CD4-positive, alpha-beta T cell treated with Interleukin-6 at 100 ng/mL for 8 hours (primary cell): Measurements from ENCODE around the gene SLC37A4.
"Not testable (repeated sequence)": the region's sequence is repeated elsewhere in the genome, so short reads cannot be mapped to it uniquely, and the experiment has no call there.

Source experiments
- DNase-seq: peaks from one replicate; pipeline ENCODE4 v3.0.0-alpha.2; 2020; ENCODE audit warnings: mixed read lengths, low spot score

The SLC37A4 gene

DNA sequence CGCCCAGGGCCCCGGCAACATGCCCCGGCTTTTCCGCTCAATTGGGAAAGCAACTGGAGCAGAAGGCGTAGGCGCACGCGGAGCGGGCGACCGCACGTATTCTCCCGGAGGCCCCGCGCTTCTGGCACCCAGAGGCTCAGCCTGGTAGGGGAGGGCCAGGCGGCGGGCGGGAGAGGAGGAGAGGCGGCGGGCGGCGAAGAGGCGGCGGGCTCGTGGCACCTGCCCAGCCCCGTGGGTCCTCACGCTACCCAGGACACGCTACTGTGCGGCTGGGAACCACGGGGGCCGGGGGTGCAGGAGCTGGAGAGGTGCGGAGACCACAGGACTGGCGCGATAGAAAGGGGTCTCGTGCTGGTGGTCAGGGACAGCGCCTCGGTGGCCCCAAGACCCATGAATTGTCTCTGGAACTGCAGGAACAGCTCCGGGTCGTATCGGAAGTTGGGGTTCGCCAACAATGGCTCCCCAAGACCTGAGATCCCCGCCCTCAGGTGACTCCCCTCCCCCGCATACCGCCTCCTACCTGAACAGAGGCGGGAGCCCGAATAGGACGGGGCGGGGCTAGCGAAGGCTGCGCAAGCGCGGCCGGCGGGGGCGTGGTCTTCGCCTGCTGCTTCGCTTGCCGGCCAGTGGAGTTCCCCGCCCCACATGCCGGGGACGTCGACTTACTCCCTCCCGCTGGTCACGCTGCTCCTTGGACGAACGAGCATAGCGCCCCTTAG, at the start of gene SLC37A4:
TSS of gene SLC37A4 (minus strand) at position 549 of the 719 bp plus-strand sequence.
- peak; percentile 99 for DNase-seq

- no peak for DNase-seq
Observed at GRCh38 chr11:119078675-119079420, 48.2 kb upstream of the SLC37A4 start.

DNA sequence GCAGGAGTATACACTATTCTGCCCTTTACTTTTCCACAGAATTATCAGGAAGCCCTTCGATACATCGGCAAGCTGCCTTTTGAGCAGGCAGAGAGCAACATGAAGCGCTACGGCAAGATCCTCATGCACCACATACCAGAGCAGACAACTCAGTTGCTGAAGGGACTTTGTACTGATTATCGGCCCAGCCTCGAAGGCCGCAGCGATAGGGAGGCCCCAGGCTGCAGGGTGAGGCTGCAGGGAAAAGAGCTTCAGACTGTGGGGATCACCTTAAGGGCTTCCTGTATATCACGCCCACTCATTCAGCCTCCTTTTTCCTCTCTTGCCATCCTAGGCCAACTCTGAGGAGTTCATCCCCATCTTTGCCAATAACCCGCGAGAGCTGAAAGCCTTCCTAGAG, 47.2 kb upstream of the SLC37A4 start:
- DNase-seq = no peak

GRCh38 chr11:119067371-119068222, 36.9 kb upstream of the SLC37A4 start, which contains the start of gene VPS11:
VPS11 (plus strand) TSS chr11:119067818; CDS start chr11:119067824, 6 bp downstream.
- DNase-seq = peak; percentile 98

- DNase-seq = peak; percentile 53
Observed at GRCh38 chr11:119065369-119065768, 34.7 kb upstream of the SLC37A4 start.

DNA sequence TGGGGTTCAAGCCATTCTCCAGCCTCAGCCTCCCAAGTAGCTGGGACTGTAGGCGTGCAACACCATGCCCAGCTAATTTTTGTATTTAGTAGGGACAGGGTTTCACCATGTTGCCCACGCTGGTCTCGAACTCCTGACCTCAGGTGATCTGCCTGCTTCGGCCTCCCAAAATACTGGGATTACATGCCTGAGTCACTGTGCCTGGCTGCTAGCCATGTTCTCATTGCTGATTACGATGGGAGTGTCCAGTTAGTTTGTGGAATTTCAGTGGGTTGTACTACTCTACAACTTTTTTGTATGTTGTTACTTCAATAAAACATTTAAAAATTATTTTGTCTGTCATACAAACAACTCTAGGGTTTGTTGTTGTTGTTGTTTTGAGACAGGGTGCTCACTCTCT, 32.1 kb upstream of the SLC37A4 start:
- no peak for DNase-seq

DNA sequence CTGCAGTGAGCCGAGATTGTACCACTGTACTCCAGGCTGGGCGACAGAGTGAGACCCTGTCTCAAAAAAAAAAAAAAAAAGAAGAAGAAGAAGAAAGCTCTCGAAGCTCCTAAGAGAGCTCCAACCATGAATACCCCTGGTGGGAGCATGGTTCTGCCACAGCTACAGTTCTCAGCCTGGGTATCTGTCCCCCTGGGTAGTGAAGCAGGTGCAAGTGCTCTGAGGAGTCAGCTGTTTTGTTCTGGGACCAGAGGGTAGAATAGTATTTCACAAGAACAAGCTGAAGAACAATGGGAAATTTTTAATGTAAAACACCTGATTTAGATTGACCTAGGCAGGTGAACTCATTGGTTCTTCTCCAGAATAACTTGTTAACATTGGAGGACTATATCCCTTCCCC, 30.6 kb upstream of the SLC37A4 start:
- DNase-seq = no peak

DNA sequence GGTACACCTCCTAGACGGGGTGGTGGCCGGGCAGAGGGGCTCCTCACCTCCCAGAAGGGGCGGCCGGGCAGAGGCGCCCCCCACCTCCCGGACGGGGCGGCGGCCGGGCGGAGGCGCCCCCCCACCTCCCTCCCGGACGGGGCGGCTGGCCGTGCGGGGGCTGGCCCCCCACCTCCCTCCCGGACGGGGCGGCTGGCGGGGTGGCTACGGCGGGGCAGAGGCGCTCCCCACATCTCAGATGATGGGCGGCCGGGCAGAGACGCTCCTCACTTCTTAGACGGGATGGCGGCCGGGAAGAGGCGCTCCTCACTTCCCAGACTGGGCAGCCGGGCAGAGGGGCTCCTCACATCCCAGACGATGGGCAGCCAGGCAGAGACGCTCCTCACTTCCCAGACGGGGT, 28.5 kb upstream of the SLC37A4 start:
- DNase-seq = not testable (repeated sequence)

DNA sequence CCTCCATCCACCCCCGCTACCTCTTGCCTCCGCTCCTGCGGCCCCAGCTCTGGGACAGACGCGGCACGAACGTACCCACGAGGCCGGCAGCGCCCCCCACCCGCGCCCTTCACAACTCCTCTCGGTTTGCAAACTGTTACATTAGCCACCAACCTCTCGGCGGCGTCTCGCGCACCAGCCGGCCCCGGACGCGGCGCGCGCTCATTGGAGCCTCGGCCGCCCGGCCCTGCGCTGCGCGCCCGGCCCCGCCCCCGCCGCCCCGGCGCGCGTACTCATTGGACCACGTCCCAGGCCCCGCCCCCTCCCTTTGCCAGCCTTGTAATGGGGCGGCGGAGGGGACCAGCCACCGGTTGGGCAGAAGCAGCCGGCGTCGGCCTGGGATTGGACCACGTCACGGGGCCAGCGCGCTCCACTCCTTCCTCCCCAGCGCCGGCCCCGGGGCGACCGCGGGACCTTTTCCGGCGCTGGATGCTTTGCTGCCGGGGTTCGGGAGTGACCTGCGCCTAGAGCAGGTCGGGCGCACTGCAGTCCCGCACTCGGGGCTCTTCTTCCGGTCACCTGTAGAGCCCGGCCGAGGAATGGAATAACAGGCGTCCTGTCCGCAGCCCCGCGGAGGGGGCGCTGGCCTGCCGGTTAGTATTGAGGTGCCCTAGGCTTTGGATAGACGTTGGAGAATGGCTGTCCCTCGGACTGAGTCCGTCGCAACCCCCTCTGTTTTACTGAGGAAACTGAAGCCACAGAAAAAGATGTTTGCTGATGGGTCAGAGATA, 26.5 kb upstream of the SLC37A4 start, which contains the start of gene HYOU1:
TSS of gene HYOU1 (minus strand) at position 206 of the 770 bp plus-strand sequence. CDS start 1,045 bp downstream, outside the sequence.
- peak; percentile 98 for DNase-seq

DNA sequence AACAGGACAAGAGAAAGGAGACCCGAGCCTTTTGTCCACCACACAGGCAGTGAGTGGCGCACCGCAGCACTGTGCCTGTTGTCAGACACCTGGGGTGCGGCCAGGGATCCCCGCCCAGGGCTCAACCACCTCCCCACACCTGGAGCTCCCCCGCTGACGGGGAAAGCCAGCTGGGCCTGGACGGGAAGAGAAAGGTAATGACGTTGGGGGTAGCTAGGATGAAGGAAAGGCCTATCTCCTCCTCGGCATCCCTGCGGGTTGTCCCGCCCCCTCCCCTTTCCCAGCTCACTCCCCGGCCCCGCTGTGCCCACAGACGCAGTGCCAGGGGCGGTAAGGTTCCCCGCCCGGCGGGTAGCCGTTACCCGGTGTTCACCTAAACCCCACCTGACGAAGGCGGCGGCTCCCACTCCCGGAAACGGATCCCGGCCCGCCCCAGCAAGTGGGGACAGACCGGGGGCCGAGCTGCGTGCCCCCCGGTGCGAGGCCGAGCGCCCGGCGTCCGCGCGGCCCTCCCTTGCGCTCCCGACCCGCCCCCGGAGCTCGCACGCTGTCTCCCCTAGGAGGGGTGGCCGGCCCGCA, 25.8 kb upstream of the SLC37A4 start:
- peak; percentile 18 for DNase-seq

DNA sequence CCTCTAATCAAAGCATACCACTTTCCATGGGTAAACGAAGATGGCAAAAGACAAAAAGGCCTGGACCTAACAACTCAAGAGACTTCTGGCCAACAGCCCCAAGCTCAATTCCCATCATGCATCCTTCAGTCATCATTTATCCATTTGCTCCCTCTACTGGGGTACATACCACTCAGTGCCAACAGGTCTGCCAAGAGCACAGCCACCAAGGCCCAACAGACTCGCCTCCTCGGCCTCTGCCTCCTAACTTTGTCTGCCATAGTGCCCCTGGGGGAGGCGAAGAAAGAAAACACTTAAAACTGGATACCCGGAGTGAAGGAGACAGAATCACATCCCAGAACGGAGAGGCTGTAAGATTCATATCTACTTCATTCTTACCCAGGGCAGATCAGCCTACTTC, 25.2 kb upstream of the SLC37A4 start:
- no peak for DNase-seq

GRCh38 chr11:119054418-119054817, 23.7 kb upstream of the SLC37A4 start:
- no peak for DNase-seq

DNA sequence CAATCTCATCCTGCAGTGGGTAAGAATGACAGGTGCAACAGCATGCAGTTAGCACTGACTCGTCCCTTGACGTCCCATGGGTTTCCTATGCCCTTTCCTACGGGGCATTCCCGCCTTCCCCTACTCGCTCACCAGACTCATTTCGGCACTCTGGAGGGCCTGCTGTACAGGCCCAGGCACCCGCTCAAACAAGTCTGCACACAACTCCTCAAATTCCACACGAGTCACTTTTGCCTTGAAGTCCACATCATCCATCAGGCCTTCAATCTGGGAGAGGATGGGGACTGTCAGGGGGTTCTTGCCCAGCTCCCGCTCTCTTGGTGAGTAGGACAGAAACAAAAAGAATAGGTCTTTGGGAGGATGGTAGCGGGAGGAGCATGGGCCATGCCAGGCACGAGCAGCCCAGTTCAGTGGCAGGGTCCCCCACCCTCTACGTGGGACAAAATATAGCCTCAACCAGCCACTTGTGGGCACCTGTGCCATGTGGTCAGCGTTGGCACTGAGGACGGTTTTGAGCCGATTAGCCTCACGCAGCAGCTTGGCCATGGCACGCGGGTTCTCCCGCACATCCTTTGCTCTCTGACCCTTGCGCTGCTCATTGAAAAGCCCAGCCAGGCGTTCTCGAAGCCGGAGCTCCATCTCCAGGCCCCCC, 21.6 kb upstream of the SLC37A4 start:
- no peak for DNase-seq

GRCh38 chr11:119051440-119052162, 20.9 kb upstream of the SLC37A4 start:
- DNase-seq = no peak

GRCh38 chr11:119049081-119049480, 18.4 kb upstream of the SLC37A4 start:
- no peak for DNase-seq

GRCh38 chr11:119048644-119049043, 18.0 kb upstream of the SLC37A4 start:
- no peak for DNase-seq

GRCh38 chr11:119047205-119047604, 16.5 kb upstream of the SLC37A4 start:
- no peak for DNase-seq

- no peak for DNase-seq
Observed at GRCh38 chr11:119046489-119046888, 15.8 kb upstream of the SLC37A4 start.

DNA sequence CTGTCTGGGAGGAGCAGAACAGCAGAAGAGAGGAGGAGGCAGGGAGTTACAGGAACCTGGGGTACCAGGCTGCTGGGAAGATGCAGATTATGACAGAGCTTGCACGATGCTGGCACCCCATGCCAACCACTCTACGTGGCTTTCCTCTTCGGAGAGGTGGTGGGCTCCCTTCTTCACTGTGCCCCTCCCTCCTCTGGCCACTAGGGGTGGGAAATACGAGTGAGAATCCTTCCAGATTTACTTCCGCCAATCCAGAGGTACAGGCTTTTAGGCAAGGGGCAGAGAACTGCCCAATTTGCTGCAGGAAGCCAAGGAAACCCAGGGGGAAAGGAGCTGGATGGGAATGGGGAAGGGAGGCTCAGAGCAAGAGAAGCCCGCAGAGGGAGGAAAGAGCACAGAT, 14.0 kb upstream of the SLC37A4 start:
- DNase-seq = no peak

- no peak for DNase-seq
Observed at GRCh38 chr11:119042927-119043326, 12.2 kb upstream of the SLC37A4 start.
